H1 (cell line): ENCODE data around the gene ACO1. TPM values are rescaled to one million over a fixed set of nuclear protein-coding genes. Genes with fewer than 3 reads are reported as not detected.

ENCODE experiments used
- CTCF ChIA-PET: fragments of 300-600 bp; sonication (Branson Sonifier 250); formaldehyde crosslinking; loops from one replicate; lab custom pipeline; 2021; ENCODE audit not compliant: partially characterized antibody; lab: Charles Lee
- POLR2A ChIA-PET: fragments of 300-600 bp; sonication (Branson Sonifier 250); formaldehyde crosslinking; loops from one replicate; lab custom pipeline; 2021; ENCODE audit warnings: inconsistent platforms; ENCODE audit not compliant: partially characterized antibody; lab: Charles Lee
- DNase-seq, 2 experiments: peaks; one replicate each; pipeline versions ENCODE4 v3.0.0 to v3.0.0-alpha.2; 2010 to 2022; ENCODE audit warnings: low spot score in 2 of 2, low read depth in 1 of 2, mixed read lengths in 1 of 2
- FAIRE-seq: peaks from 2 replicates; lab custom pipeline; 2011; peaks lifted over from hg19 to GRCh38; lab: Jason Lieb, UNC
- H2AFZ ChIP-seq: 2 replicates; pipeline ENCODE4 v1.8.1; 2012; ENCODE audit warnings: low read length, inconsistent platforms
- H2AK5ac ChIP-seq: 2 replicates; pipeline ENCODE4 v1.6.1; 2013; ENCODE audit warnings: low read depth, low read length
- H2BK120ac ChIP-seq: replicated peaks from 2 replicates; pipeline ENCODE3; 2013; ENCODE audit warnings: low read depth, low read length, inconsistent platforms
- H2BK12ac ChIP-seq: 2 replicates; pipeline ENCODE4 v1.6.1; 2013; ENCODE audit warnings: low read depth, low read length
- H2BK15ac ChIP-seq: 2 replicates; pipeline ENCODE4 v1.6.1; 2013; ENCODE audit warnings: low read length
- H2BK20ac ChIP-seq: 2 replicates; pipeline ENCODE4 v1.6.1; 2013; ENCODE audit warnings: low read length
- H2BK5ac ChIP-seq: 2 replicates; pipeline ENCODE4 v1.6.1; 2013; ENCODE audit warnings: low read depth, low read length
- H3K14ac ChIP-seq: 2 replicates; pipeline ENCODE4 v1.6.1; 2013; ENCODE audit warnings: inconsistent platforms; ENCODE audit not compliant: insufficient read length
- H3K18ac ChIP-seq: 2 replicates; pipeline ENCODE4 v1.6.1; 2013; ENCODE audit warnings: low read length; ENCODE audit errors: extremely low read depth
- H3K23ac ChIP-seq: 2 replicates; pipeline ENCODE4 v1.6.1; 2013; ENCODE audit warnings: inconsistent platforms; ENCODE audit not compliant: insufficient read length
- H3K23me2 ChIP-seq: 2 replicates; pipeline ENCODE4 v1.6.1; 2013; ENCODE audit warnings: low read depth, low read length
- H3K27ac ChIP-seq: 2 replicates; pipeline ENCODE4 v1.6.1; 2011; ENCODE audit warnings: low read depth, low read length, inconsistent platforms
- H3K27me3 ChIP-seq, 4 experiments: replicated peaks in 1 of 4; 1 replicate in 1 of 4; 2 replicates in 3 of 4; pipeline versions ENCODE4 v1.6.1 to v1.8.1; 2011 to 2013; ENCODE audit warnings: low read length in 3 of 4, mild to moderate bottlenecking in 3 of 4, inconsistent platforms in 2 of 4, mixed read lengths in 2 of 4, moderate library complexity in 1 of 4; ENCODE audit not compliant: control insufficient read depth in 3 of 4, insufficient read depth in 3 of 4; ENCODE audit errors: extremely low read depth in 1 of 4
- H3K36me3 ChIP-seq, 4 experiments: 2 replicates each; pipeline versions ENCODE4 v1.6.1 to v1.8.1; 2011 to 2013; ENCODE audit warnings: mild to moderate bottlenecking in 4 of 4, low read length in 3 of 4, moderate library complexity in 2 of 4, control low read depth in 1 of 4, inconsistent platforms in 1 of 4; ENCODE audit not compliant: insufficient read depth in 4 of 4, control insufficient read depth in 2 of 4
- H3K4ac ChIP-seq: replicated peaks from 2 replicates; pipeline ENCODE3; 2013; ENCODE audit warnings: low read length, low read depth, mixed read lengths, inconsistent platforms; ENCODE audit not compliant: insufficient read length
- H3K4me1 ChIP-seq, 4 experiments: replicated peaks in 1 of 4; 1 replicate in 1 of 4; 2 replicates in 3 of 4; pipeline versions ENCODE4 v1.6.1 to v1.8.1; 2011 to 2013; ENCODE audit warnings: low read length in 3 of 4, inconsistent platforms in 2 of 4, mixed read lengths in 1 of 4; ENCODE audit not compliant: insufficient read depth in 4 of 4, control insufficient read depth in 3 of 4
- H3K4me2 ChIP-seq, 2 experiments: 2 replicates each; pipeline versions ENCODE4 v1.6.1 to v1.8.1; 2011 to 2013; ENCODE audit warnings: low read depth in 2 of 2, low read length in 2 of 2, control low read depth in 1 of 2, inconsistent platforms in 1 of 2, mild to moderate bottlenecking in 1 of 2; ENCODE audit not compliant: insufficient read depth in 1 of 2
- H3K4me3 ChIP-seq, 4 experiments: fragments of 200-600, 300-600 bp in 1 of 4; sonication (generic), shearing (Covaris generic), sonication (Bioruptor Twin) in 1 of 4; 2 replicates each; pipeline versions ENCODE4 v1.5.1 to v1.8.1; 2011 to 2016; ENCODE audit warnings: low read length in 4 of 4, low read depth in 3 of 4, control low read depth in 2 of 4, inconsistent platforms in 2 of 4, mild to moderate bottlenecking in 2 of 4, mixed read lengths in 1 of 4, moderate library complexity in 1 of 4; ENCODE audit not compliant: insufficient read depth in 2 of 4; ENCODE audit errors: extremely low read depth in 1 of 4
- H3K56ac ChIP-seq: replicated peaks from 2 replicates; pipeline ENCODE3; 2013; ENCODE audit warnings: low read depth, mild to moderate bottlenecking, mixed read lengths, low read length, inconsistent platforms; ENCODE audit not compliant: insufficient read length
- H3K79me1 ChIP-seq: 2 replicates; pipeline ENCODE4 v1.6.1; 2013; ENCODE audit warnings: low read depth, low read length, control low read depth
- H3K79me2 ChIP-seq, 2 experiments: 2 replicates each; pipeline versions ENCODE4 v1.6.1 to v1.8.1; 2012 to 2013; ENCODE audit warnings: low read length in 2 of 2, mild to moderate bottlenecking in 2 of 2, inconsistent platforms in 1 of 2; ENCODE audit not compliant: insufficient read depth in 2 of 2, control insufficient read depth in 1 of 2
- H3K9ac ChIP-seq, 4 experiments: replicated peaks in 1 of 4; 1 replicate in 1 of 4; 2 replicates in 3 of 4; pipeline versions ENCODE4 v1.6.1 to v1.8.1; 2011 to 2013; ENCODE audit warnings: low read depth in 3 of 4, low read length in 3 of 4, control low read depth in 2 of 4, mild to moderate bottlenecking in 2 of 4, moderate library complexity in 2 of 4, inconsistent platforms in 1 of 4; ENCODE audit errors: extremely low read depth in 1 of 4
- H3K9me3 ChIP-seq, 2 experiments: 2 replicates each; pipeline versions ENCODE4 v1.6.1 to v1.8.1; 2012 to 2013; ENCODE audit warnings: mild to moderate bottlenecking in 2 of 2, moderate library complexity in 2 of 2, control low read depth in 1 of 2, inconsistent platforms in 1 of 2, low read depth in 1 of 2, low read length in 1 of 2, mixed read lengths in 1 of 2; ENCODE audit not compliant: insufficient read depth in 2 of 2
- H4K20me1 ChIP-seq, 2 experiments: replicated peaks in 1 of 2; 2 replicates each; pipeline versions ENCODE3 to v1.8.1; 2011 to 2013; ENCODE audit warnings: inconsistent platforms in 2 of 2, low read length in 2 of 2, mild to moderate bottlenecking in 1 of 2; ENCODE audit not compliant: insufficient read depth in 2 of 2, control insufficient read depth in 1 of 2
- H4K5ac ChIP-seq: 2 replicates; pipeline ENCODE4 v1.6.1; 2013; ENCODE audit warnings: low read length, low read depth, mixed read lengths, inconsistent platforms; ENCODE audit not compliant: insufficient read length
- H4K8ac ChIP-seq: 2 replicates; pipeline ENCODE4 v1.8.0; 2013; ENCODE audit warnings: mild to moderate bottlenecking, moderate library complexity, low read length, inconsistent platforms; ENCODE audit not compliant: insufficient read depth; ENCODE audit errors: extremely low read depth
- H4K91ac ChIP-seq: replicated peaks from 2 replicates; pipeline ENCODE3; 2013; ENCODE audit warnings: low read length, mixed read lengths, inconsistent platforms; ENCODE audit not compliant: insufficient read length
- BRCA1 ChIP-seq: IDR thresholded peaks from 2 replicates; pipeline ENCODE4 v1.6.1; 2012; ENCODE audit warnings: low read depth, low read length, improper control_type of control experiment
- CBX8 ChIP-seq: fragments of 300-800, 300-1000 bp; sonication (generic); IDR thresholded peaks from 2 replicates; pipeline ENCODE4 v1.7.1; 2016; ENCODE audit warnings: low read depth, low read length, borderline replicate concordance
- CHD1 ChIP-seq: IDR thresholded peaks from 2 replicates; pipeline ENCODE4 v1.6.1; 2012; ENCODE audit warnings: low read depth, low read length, improper control_type of control experiment
- CTBP2 ChIP-seq: IDR thresholded peaks from 2 replicates; pipeline ENCODE4 v1.7.0; 2011; ENCODE audit warnings: borderline replicate concordance, mild to moderate bottlenecking, moderate library complexity, mixed read lengths, low read length; ENCODE audit not compliant: insufficient read depth, insufficient read length
- EGR1 ChIP-seq: IDR thresholded peaks from 2 replicates; pipeline ENCODE4 v1.6.1; 2011; ENCODE audit warnings: low read depth, low read length, borderline replicate concordance
- GTF2F1 ChIP-seq: IDR thresholded peaks from 2 replicates; pipeline ENCODE4 v1.6.1; 2012; ENCODE audit warnings: low read depth, low read length, improper control_type of control experiment, borderline replicate concordance
- KDM4A ChIP-seq: IDR thresholded peaks from one replicate; pipeline ENCODE4 v1.7.1; 2012; ENCODE audit warnings: low read depth, mild to moderate bottlenecking, moderate library complexity, low read length, inconsistent platforms; ENCODE audit not compliant: severe bottlenecking
- KDM5A ChIP-seq: fragments of 200-600 bp; IDR thresholded peaks from 2 replicates; pipeline ENCODE4 v1.7.1; 2012; ENCODE audit warnings: mild to moderate bottlenecking, low read length, inconsistent platforms, mixed read lengths
- RNF2 ChIP-seq: fragments of 200-900, 300-1000 bp; sonication (generic); IDR thresholded peaks from 2 replicates; pipeline ENCODE4 v1.7.1; 2016; ENCODE audit warnings: borderline replicate concordance, low read depth, mild to moderate bottlenecking, antibody characterized with exemption, low read length; ENCODE audit not compliant: poor library complexity, severe bottlenecking; ENCODE audit errors: missing control alignments
- SP1 ChIP-seq: IDR thresholded peaks from 2 replicates; pipeline ENCODE4 v1.6.1; 2011; ENCODE audit warnings: low read depth, low read length
- SP4 ChIP-seq: IDR thresholded peaks from 2 replicates; pipeline ENCODE4 v1.6.1; 2012; ENCODE audit warnings: low read length, inconsistent platforms
- SRF ChIP-seq: IDR thresholded peaks from 2 replicates; pipeline ENCODE4 v1.6.1; 2011; ENCODE audit warnings: mild to moderate bottlenecking, low read depth, low read length, moderate library complexity
- TAF1 ChIP-seq: IDR thresholded peaks from 2 replicates; pipeline ENCODE4 v1.6.1; 2011; ENCODE audit warnings: mild to moderate bottlenecking, low read depth, low read length
- TCF12 ChIP-seq: IDR thresholded peaks from 2 replicates; pipeline ENCODE4 v1.6.1; 2011; ENCODE audit warnings: low read depth, mild to moderate bottlenecking, low read length
- TEAD4 ChIP-seq: IDR thresholded peaks from 2 replicates; pipeline ENCODE4 v1.6.1; 2012; ENCODE audit warnings: low read depth, low read length, inconsistent platforms, mixed read lengths
- WGBS, 2 experiments: shearing (Covaris generic) in 1 of 2; methylation state at CpG; one replicate each; pipeline versions ENCODE4 v1.1.6 to v1.1.7; 2013 to 2015; ENCODE audit warnings: low lambda C conversion rate in 2 of 2, mixed read lengths in 2 of 2, inconsistent platforms in 1 of 2, low coverage in 1 of 2, missing lambda C conversion rate in 1 of 2; ENCODE audit not compliant: insufficient replicate concordance in 2 of 2, insufficient coverage in 1 of 2, insufficient read length in 1 of 2; ENCODE audit errors: extremely low coverage in 1 of 2, missing lambda C conversion rate in 1 of 2; 5-methylcytosine and 5-hydroxymethylcytosine counted together
- polyA plus RNA-seq, 7 experiments: library from polyadenylated mRNA; depleted of rRNA in 3 of 7; stranded (reverse) in 5 of 7; unstranded in 2 of 7; fragments of >200 nt in 5 of 7; fragments of 200-250 nt in 2 of 7; gene quantifications; 1 replicate in 5 of 7; 2 replicates in 1 of 7; 4 replicates in 1 of 7; pipeline versions ENCODE4 v1.2.1 to v1.2.3, GENCODE V29; 2011 to 2013; ENCODE audit warnings: missing spikeins in 2 of 7, mixed read lengths in 2 of 7
- total RNA-seq: library from RNA; stranded (reverse); fragmentation: NEBNext Ultra II Directional; extraction: Animal tissue kit (Norgen Biotek cat#: 25700); gene quantifications from 2 replicates; pipeline ENCODE4 v1.2.1, GENCODE V29; 2021

The ACO1 gene
- total and polyA plus RNA-seq, 2 of the 8 experiments (the other 6 are each of a cell fraction or from before 2014, with no cell fraction given): 39.3 to 49.8 TPM

- H4K91ac ChIP-seq: no peak overlapping the region
- 95% methylated on average over 5 of the region's 5 CpGs; no CpG with 5 or more reads in 1 of the 2 experiments for WGBS, 2 experiments
- H2BK120ac ChIP-seq: no peak overlapping the region
- H3K27me3 ChIP-seq: no peaks in the 10 kb centered on the region
- H2AFZ ChIP-seq: no peak overlapping the region
- no peak overlapping the region for H3K14ac ChIP-seq
- no peak for FAIRE-seq
- H3K4me3 ChIP-seq: no peak overlapping the region
- H3K27ac ChIP-seq: no peak overlapping the region
- no peak overlapping the region for H3K4ac ChIP-seq
- H3K79me1 ChIP-seq: no peaks in the 10 kb centered on the region
- DNase-seq: no peak
- H3K4me1 ChIP-seq: peaks cover 0 to 4% (median 0%) of the 10 kb centered on the region in 4 experiments; a peak in 1 of 7 replicates
- H4K5ac ChIP-seq: no peak overlapping the region
- no peak overlapping the region for H3K4me2 ChIP-seq
- no peak overlapping the region for H4K8ac ChIP-seq
- H3K23ac ChIP-seq: no peak overlapping the region
- no peak overlapping the region for H2BK12ac ChIP-seq
- H2BK5ac ChIP-seq: no peak overlapping the region
- no peak overlapping the region for H3K9ac ChIP-seq
- no peak overlapping the region for H2BK20ac ChIP-seq
- peaks cover 0 to 1% of the 10 kb centered on the region in 2 experiments for H4K20me1 ChIP-seq
- POLR2A ChIA-PET: no interaction called here
- no peak overlapping the region for H2BK15ac ChIP-seq
- CTCF ChIA-PET: interaction anchor here (1.6 kb wide), 1 partner anchor 77 kb away, joined by 4 read pairs; no protein-coding TSS in a partner anchor
- H3K9me3 ChIP-seq: no peaks in the 10 kb centered on the region
- no peak overlapping the region for H3K18ac ChIP-seq
- H3K23me2 ChIP-seq: no peaks in the 10 kb centered on the region
- H3K36me3 ChIP-seq: peaks cover 0 to 28% (median 10%) of the 10 kb centered on the region in 4 experiments; a peak in 6 of 8 replicates
- no peaks in the 10 kb centered on the region for H3K79me2 ChIP-seq
- H2AK5ac ChIP-seq: no peak overlapping the region
- no peak overlapping the region for H3K56ac ChIP-seq
- no peak for TF ChIP-seq KDM4A
- no peak for TF ChIP-seq TEAD4
- TF ChIP-seq TAF1: no peak
- no peak for TF ChIP-seq EGR1
- no peak for TF ChIP-seq CBX8
- no peak for TF ChIP-seq TCF12
- TF ChIP-seq GTF2F1: no peak
- TF ChIP-seq RNF2: no peak
- no peak for TF ChIP-seq CTBP2
- TF ChIP-seq BRCA1: no peak
- no peak for TF ChIP-seq SRF
- no peak for TF ChIP-seq KDM5A
- TF ChIP-seq CHD1: no peak
- TF ChIP-seq SP1: no peak
- no peak for TF ChIP-seq SP4
Observed at GRCh38 chr9:32455738-32456137, 71.3 kb downstream of the ACO1 start.
